GM10847 (cell line): ENCODE data around the gene MDM2.

Experiments
- POLR2A ChIP-seq: IDR thresholded peaks from 2 replicates; pipeline ENCODE4 v1.6.1; 2011; ENCODE audit not compliant: insufficient read length; ENCODE audit errors: extremely low read depth

The MDM2 gene

GRCh38 chr12:68814490-68815231, 6.7 kb downstream of the MDM2 start:
- TF ChIP-seq POLR2A = no peak

GRCh38 chr12:68815232-68815927, 7.4 kb downstream of the MDM2 start:
- no peak for TF ChIP-seq POLR2A

- TF ChIP-seq POLR2A = no peak
Observed at GRCh38 chr12:68815928-68816800, 8.2 kb downstream of the MDM2 start.

- no peak for TF ChIP-seq POLR2A
Observed at GRCh38 chr12:68821357-68822188, 13.6 kb downstream of the MDM2 start.

GRCh38 chr12:68823696-68824095, 15.7 kb downstream of the MDM2 start:
- no peak for TF ChIP-seq POLR2A

GRCh38 chr12:68824131-68824530, 16.2 kb downstream of the MDM2 start:
- TF ChIP-seq POLR2A = no peak

- TF ChIP-seq POLR2A = no peak
Observed at GRCh38 chr12:68824597-68825250, 16.7 kb downstream of the MDM2 start.

- no peak for TF ChIP-seq POLR2A
Observed at GRCh38 chr12:68825569-68826217, 17.7 kb downstream of the MDM2 start.

GRCh38 chr12:68827895-68828671, 20.1 kb downstream of the MDM2 start:
- TF ChIP-seq POLR2A = no peak

- TF ChIP-seq POLR2A = no peak
Observed at GRCh38 chr12:68828672-68829068, 20.7 kb downstream of the MDM2 start.

- no peak for TF ChIP-seq POLR2A
Observed at GRCh38 chr12:68831272-68831671, 23.3 kb downstream of the MDM2 start.

- no peak for TF ChIP-seq POLR2A
Observed at GRCh38 chr12:68831751-68832503, 23.9 kb downstream of the MDM2 start.
